Right lobe of liver (tissue), 4 donors: Measurements from ENCODE around the gene IFT20.

ENCODE experiments used
- CTCF ChIP-seq, 4 donors: fragments of 200-600 bp in 3 of 4; fragments of 450-650 bp in 1 of 4; IDR thresholded peaks; one replicate each; pipeline versions ENCODE4 v1.5.1 to v1.8.0; 2016 to 2022; ENCODE audit warnings: antibody characterized with exemption in 4 of 4, mild to moderate bottlenecking in 2 of 4
- POLR2A ChIP-seq: fragments of 450-650 bp; IDR thresholded peaks from one replicate; pipeline ENCODE4 v1.6.1; 2017; ENCODE audit warnings: antibody characterized with exemption, mild to moderate bottlenecking
- donor health status: DM: no; HTN: no; CAD: no.
- donor health status: DM: no; HTN: no; CAD: no.
- donor health status: DM: no; HTN: yes; CAD: no.

GRCh38 chr17:28315846-28316705 is 19.2 kb downstream of the IFT20 start:
- TF ChIP-seq CTCF (IDR thresholded peaks at IDR 0.05) (no peak), POLR2A (no peak)
